Measurements from ENCODE around the gene LOXL3.

The LOXL3 gene

GRCh38 chr2:74501335-74502071 lies 52.2 kb downstream of the LOXL3 start:
- Histone ChIP-seq H3K4me2 (no peak overlapping the region), H3K36me3 (peaks cover 20% of the 10 kb centered on the region), H3K27me3 (peaks cover 95% of the 10 kb centered on the region)

GRCh38 chr2:74500578-74500946 lies 53.2 kb downstream of the LOXL3 start:
- peaks cover 16% of the 10 kb centered on the region for H3K4me1 ChIP-seq
- H3K36me3 ChIP-seq: peaks cover 16% of the 10 kb centered on the region
- peaks cover 100% of the 10 kb centered on the region for H3K27me3 ChIP-seq
- H3K4me2 ChIP-seq: no peak overlapping the region
- H3K9ac ChIP-seq: no peak overlapping the region
- H3K9me3 ChIP-seq: no peaks in the 10 kb centered on the region; the same call in 1 of the 2 replicates
- peaks cover 69% of the 10 kb centered on the region for H4K20me1 ChIP-seq
- H3K4me3 ChIP-seq: no peak overlapping the region
- TF ChIP-seq Cebpa-rat (IDR thresholded peaks at IDR 0.05): no peak
- H3K27ac ChIP-seq: no peak overlapping the region

More at GRCh38 chr2:74501335-74502071, 52.2 kb downstream of the LOXL3 start:
- peaks cover 25% of the 10 kb centered on the region for H3K4me1 ChIP-seq
- no peak overlapping the region for H3K9ac ChIP-seq
- TF ChIP-seq Cebpa-rat (IDR thresholded peaks at IDR 0.05): no peak
- H3K4me3 ChIP-seq: no peak overlapping the region
- H3K27ac ChIP-seq: no peak overlapping the region
- no peaks in the 10 kb centered on the region; the same call in 1 of the 2 replicates for H3K9me3 ChIP-seq
- H4K20me1 ChIP-seq: peaks cover 68% of the 10 kb centered on the region

- Histone ChIP-seq H3K9ac (no peak overlapping the region), H3K9me3 (no peaks in the 10 kb centered on the region; the same call in 1 of the 2 replicates), H4K20me1 (peaks cover 64% of the 10 kb centered on the region), H3K27ac (no peak overlapping the region), H3K36me3 (peaks cover 14% of the 10 kb centered on the region; the same call in 1 of the 2 replicates), H3K27me3 (peaks cover 96% of the 10 kb centered on the region), H3K4me2 (no peak overlapping the region), H3K4me3 (no peak overlapping the region), H3K4me1 (peaks cover 11% of the 10 kb centered on the region)
- no peak for TF ChIP-seq Cebpa-rat (IDR thresholded peaks at IDR 0.05)
Measured at GRCh38 chr2:74499940-74500577, 53.7 kb downstream of the LOXL3 start.

- Histone ChIP-seq H3K9me3 (no peaks in the 10 kb centered on the region; the same call in 1 of the 2 replicates), H3K27ac (no peak within 1 kb of the TSS), H3K4me2 (no peak within 1 kb of the TSS), H3K9ac (no peak within 1 kb of the TSS), H3K4me3 (no peak within 1 kb of the TSS), H4K20me1 (peaks cover 59% of the 10 kb centered on the region), H3K27me3 (peaks cover 89% of the 10 kb centered on the region), H3K4me1 (peaks cover 11% of the 10 kb centered on the region), H3K36me3 (peaks cover 15% of the 10 kb centered on the region; the same call in 1 of the 2 replicates)
- no peak for TF ChIP-seq Cebpa-rat (IDR thresholded peaks at IDR 0.05)
Measured at GRCh38 chr2:74499267-74499939, 54.3 kb downstream of the LOXL3 start, which contains the start of gene LBX2. Gene LBX2, minus strand, starts transcription at chr2:74499603. Its CDS starts 66 bp downstream, at chr2:74499537.

GRCh38 chr2:74498500-74499266 lies 55.1 kb downstream of the LOXL3 start:
- H3K9me3 ChIP-seq: no peaks in the 10 kb centered on the region; the same call in 1 of the 2 replicates
- no peak overlapping the region for H3K9ac ChIP-seq
- H3K4me2 ChIP-seq: no peak overlapping the region
- no peak for TF ChIP-seq Cebpa-rat (IDR thresholded peaks at IDR 0.05)
- peaks cover 82% of the 10 kb centered on the region for H3K27me3 ChIP-seq
- peaks cover 59% of the 10 kb centered on the region for H4K20me1 ChIP-seq
- H3K27ac ChIP-seq: no peak overlapping the region
- H3K36me3 ChIP-seq: peaks cover 22% of the 10 kb centered on the region
- H3K4me3 ChIP-seq: no peak overlapping the region
- peaks cover 11% of the 10 kb centered on the region for H3K4me1 ChIP-seq

- Histone ChIP-seq H3K36me3 (peaks cover 30% of the 10 kb centered on the region), H3K9ac (no peak overlapping the region), H3K4me1 (peaks cover 6% of the 10 kb centered on the region), H3K4me3 (no peak overlapping the region), H4K20me1 (peaks cover 59% of the 10 kb centered on the region), H3K4me2 (no peak overlapping the region), H3K9me3 (no peaks in the 10 kb centered on the region; the same call in 1 of the 2 replicates), H3K27me3 (peaks cover 75% of the 10 kb centered on the region), H3K27ac (no peak overlapping the region)
- TF ChIP-seq Cebpa-rat (IDR thresholded peaks at IDR 0.05): no peak
Measured at GRCh38 chr2:74497777-74498499, 55.8 kb downstream of the LOXL3 start.

- H3K9ac ChIP-seq: no peak overlapping the region
- TF ChIP-seq Cebpa-rat (IDR thresholded peaks at IDR 0.05): no peak
- no peak overlapping the region for H3K27ac ChIP-seq
- no peaks in the 10 kb centered on the region for H3K4me1 ChIP-seq
- H3K36me3 ChIP-seq: peaks cover 37% of the 10 kb centered on the region
- no peaks in the 10 kb centered on the region; the same call in 1 of the 2 replicates for H3K9me3 ChIP-seq
- peaks cover 67% of the 10 kb centered on the region for H3K27me3 ChIP-seq
- H3K4me3 ChIP-seq: no peak overlapping the region
- no peak overlapping the region for H3K4me2 ChIP-seq
- H4K20me1 ChIP-seq: peaks cover 59% of the 10 kb centered on the region
Measured at GRCh38 chr2:74496997-74497776, 56.6 kb downstream of the LOXL3 start.

- Histone ChIP-seq H3K4me3 (no peak overlapping the region), H3K4me2 (no peak overlapping the region), H3K27ac (no peak overlapping the region), H3K36me3 (peaks cover 55% of the 10 kb centered on the region), H3K4me1 (no peaks in the 10 kb centered on the region), H3K9me3 (no peaks in the 10 kb centered on the region; the same call in 1 of the 2 replicates), H3K27me3 (peaks cover 50% of the 10 kb centered on the region), H4K20me1 (peaks cover 43% of the 10 kb centered on the region; the same call in 1 of the 2 replicates), H3K9ac (no peak overlapping the region)
- no peak for TF ChIP-seq Cebpa-rat (IDR thresholded peaks at IDR 0.05)
Measured at GRCh38 chr2:74495440-74495839, 58.3 kb downstream of the LOXL3 start.

Data from BLaER1 (cell line).